Measurements from ENCODE around the gene COL25A1. TPM values are rescaled to one million over a fixed set of nuclear protein-coding genes. Genes with fewer than 3 reads are reported as not detected.

Gene COL25A1
- total and polyA plus RNA-seq, 2 donors (not counting 3 experiments of a cell fraction or from before 2014, with no cell fraction given): 0.21 to 3.5 TPM

GRCh38 chr4:108926781-108927180 lies 375.7 kb downstream of the COL25A1 start:
- CTCF ChIA-PET: no interaction called here
- FAIRE-seq: peak; percentile 33

More at GRCh38 chr4:108926781-108927180, 375.7 kb downstream of the COL25A1 start:
- H2AFZ ChIP-seq (ENCODE audit: low read depth, low read length): no peak overlapping the region
- no peak overlapping the region for H3K27ac ChIP-seq (ENCODE audit: insufficient read depth, low read depth, low read length)
- no peaks in the 10 kb centered on the region for H3K79me2 ChIP-seq (ENCODE audit: control insufficient read depth, insufficient read depth, low read length)
- no peaks in the 10 kb centered on the region for H3K9me1 ChIP-seq (replicated peaks; ENCODE audit: control insufficient read depth, extremely low read depth, insufficient read depth, low read length)
- H3K27me3 ChIP-seq (ENCODE audit: control insufficient read depth in 2 of 2, insufficient read depth in 2 of 2, low read length in 2 of 2): no peaks in the 10 kb centered on the region
- TF ChIP-seq MYC (IDR thresholded peaks at IDR 0.05; ENCODE audit: low read depth, low read length): no peak
- TF ChIP-seq, protein P1, sequence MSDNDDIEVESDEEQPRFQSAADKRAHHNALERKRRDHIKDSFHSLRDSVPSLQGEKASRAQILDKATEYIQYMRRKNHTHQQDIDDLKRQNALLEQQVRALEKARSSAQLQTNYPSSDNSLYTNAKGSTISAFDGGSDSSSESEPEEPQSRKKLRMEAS (IDR thresholded peaks at IDR 0.05; ENCODE audit: insufficient read depth, insufficient read length): no peak
- TF ChIP-seq JUN (IDR thresholded peaks at IDR 0.05; ENCODE audit: borderline replicate concordance, insufficient read depth, insufficient read length, low read depth): no peak
- TF ChIP-seq POLR2A (IDR thresholded peaks at IDR 0.05; ENCODE audit: low read depth, low read length): no peak
- no peak for TF ChIP-seq GATA2 (IDR thresholded peaks at IDR 0.05; ENCODE audit: insufficient read depth, insufficient read length, low read depth, low read length)
- no peak for TF ChIP-seq POLR2AphosphoS5 (IDR thresholded peaks at IDR 0.05; ENCODE audit: insufficient read depth, low read depth, low read length)
- no peak for TF ChIP-seq EZH2 (IDR thresholded peaks at IDR 0.05; ENCODE audit: borderline replicate concordance, low read depth, low read length, severe bottlenecking)
- TF ChIP-seq, protein P2, sequence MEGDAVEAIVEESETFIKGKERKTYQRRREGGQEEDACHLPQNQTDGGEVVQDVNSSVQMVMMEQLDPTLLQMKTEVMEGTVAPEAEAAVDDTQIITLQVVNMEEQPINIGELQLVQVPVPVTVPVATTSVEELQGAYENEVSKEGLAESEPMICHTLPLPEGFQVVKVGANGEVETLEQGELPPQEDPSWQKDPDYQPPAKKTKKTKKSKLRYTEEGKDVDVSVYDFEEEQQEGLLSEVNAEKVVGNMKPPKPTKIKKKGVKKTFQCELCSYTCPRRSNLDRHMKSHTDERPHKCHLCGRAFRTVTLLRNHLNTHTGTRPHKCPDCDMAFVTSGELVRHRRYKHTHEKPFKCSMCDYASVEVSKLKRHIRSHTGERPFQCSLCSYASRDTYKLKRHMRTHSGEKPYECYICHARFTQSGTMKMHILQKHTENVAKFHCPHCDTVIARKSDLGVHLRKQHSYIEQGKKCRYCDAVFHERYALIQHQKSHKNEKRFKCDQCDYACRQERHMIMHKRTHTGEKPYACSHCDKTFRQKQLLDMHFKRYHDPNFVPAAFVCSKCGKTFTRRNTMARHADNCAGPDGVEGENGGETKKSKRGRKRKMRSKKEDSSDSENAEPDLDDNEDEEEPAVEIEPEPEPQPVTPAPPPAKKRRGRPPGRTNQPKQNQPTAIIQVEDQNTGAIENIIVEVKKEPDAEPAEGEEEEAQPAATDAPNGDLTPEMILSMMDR (IDR thresholded peaks at IDR 0.05; ENCODE audit: extremely low read depth in 1 of 2, insufficient read depth in 1 of 2, low read depth in 1 of 2, low read length in 2 of 2): no peak
- no peaks in the 10 kb centered on the region for H4K20me1 ChIP-seq (replicated peaks; ENCODE audit: control insufficient read depth, extremely low read depth, insufficient read depth, low read length)
- POLR2A ChIA-PET: no interaction called here
- H3K36me3 ChIP-seq (ENCODE audit: control insufficient read depth in 2 of 2, extremely low read depth in 1 of 2, insufficient read depth in 2 of 2, low read length in 2 of 2): no peaks in the 10 kb centered on the region
- H3K4me3 ChIP-seq (replicated peaks in 1 of 3; ENCODE audit: insufficient read depth in 1 of 3, low read depth in 1 of 3, low read length in 3 of 3): no peak overlapping the region
- intact Hi-C loops (cut with micrococcal nuclease): no loop called here
- no peaks in the 10 kb centered on the region for H3K9me3 ChIP-seq (replicated peaks; ENCODE audit: control insufficient read depth, insufficient read depth, low read length)
- dilution Hi-C loops (cut with MboI; ENCODE audit: extremely low pct_ligation_motif_present, low sequenced_read_pairs): no loop called here
- BruUV-seq (replicated peaks): no TSS peak
- DNase-seq (ENCODE audit: low read depth, low spot score): no peak
- no peak overlapping the region for H3K4me2 ChIP-seq (ENCODE audit: insufficient read depth, low read length)
- H3K9ac ChIP-seq (replicated peaks; ENCODE audit: extremely low read depth, insufficient read depth, low read length): no peak overlapping the region
- H3K4me1 ChIP-seq (ENCODE audit: control insufficient read depth, extremely low read depth, insufficient read depth, low read length): no peaks in the 10 kb centered on the region
